ENCODE results near the gene MYZAP. TPM values are rescaled to one million over a fixed set of nuclear protein-coding genes. Genes with fewer than 3 reads are reported as not detected.

MYZAP gene
- total and polyA plus RNA-seq, 9 of the 15 experiments (the other 6 are each of a cell fraction or from before 2014, with no cell fraction given): 0.03 TPM; not detected in 8

DNA sequence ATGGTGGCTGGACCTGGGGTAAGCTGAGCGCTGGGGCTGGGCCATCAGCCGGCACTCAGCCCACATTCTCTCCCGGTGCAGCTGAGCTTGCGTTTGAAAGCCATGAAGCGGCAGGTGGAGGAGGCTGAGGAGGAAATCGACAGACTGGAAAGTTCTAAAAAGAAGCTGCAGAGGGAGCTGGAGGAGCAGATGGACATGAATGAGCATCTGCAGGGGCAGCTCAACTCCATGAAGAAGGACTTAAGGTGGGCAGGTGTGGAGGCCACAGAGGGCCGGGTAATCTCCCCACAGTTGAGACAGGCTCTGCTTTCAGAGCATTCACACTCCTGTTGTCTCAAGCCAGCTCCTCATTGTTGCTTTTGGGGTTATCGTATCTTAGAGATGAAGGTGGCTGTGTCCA, 45.7 kb upstream of the MYZAP start:
- Histone ChIP-seq H3K27me3 (ENCODE audit: control insufficient read depth in 2 of 2, insufficient read depth in 2 of 2, low read length in 2 of 2) (peaks cover 31 to 75% of the 10 kb centered on the region in 2 experiments), H3K9me1 (ENCODE audit: control insufficient read depth, insufficient read depth, low read length) (no peaks in the 10 kb centered on the region), H3K4me3 (no peak overlapping the region), H2AFZ (ENCODE audit: low read depth, low read length) (no peak overlapping the region), H3K27ac (ENCODE audit: extremely low read depth, low read depth, low read length) (no peak overlapping the region), H3K9me3 (replicated peaks; ENCODE audit: control insufficient read depth, insufficient read depth, low read depth, low read length) (no peaks in the 10 kb centered on the region), H3K4me2 (ENCODE audit: insufficient read depth, low read length) (no peak overlapping the region), H3K4me1 (replicated peaks in 1 of 2; ENCODE audit: control insufficient read depth in 2 of 2, insufficient read depth in 2 of 2, low read length in 2 of 2) (no peaks in the 10 kb centered on the region), H3K36me3 (ENCODE audit: control insufficient read depth, insufficient read depth, low read length) (no peaks in the 10 kb centered on the region), H4K20me1 (replicated peaks; ENCODE audit: control insufficient read depth, insufficient read depth, low read length) (peaks cover 7% of the 10 kb centered on the region; the same call in 1 of the 2 replicates), H3K9ac (ENCODE audit: insufficient read depth in 1 of 2, low read depth in 2 of 2, low read length in 2 of 2) (no peak overlapping the region), H3K79me2 (ENCODE audit: control insufficient read depth, insufficient read depth, low read length) (no peaks in the 10 kb centered on the region)
- in situ Hi-C loops (cut with MboI) (no loop called here), intact Hi-C loops (cut with micrococcal nuclease) (no loop called here)
- TF ChIP-seq ARHGAP35 (IDR thresholded peaks at IDR 0.05; ENCODE audit: partially characterized antibody) (no peak), ZBTB17 (CRISPR knock-in tag; IDR thresholded peaks at IDR 0.05) (no peak)
- TF ChIP-seq, protein P1, sequence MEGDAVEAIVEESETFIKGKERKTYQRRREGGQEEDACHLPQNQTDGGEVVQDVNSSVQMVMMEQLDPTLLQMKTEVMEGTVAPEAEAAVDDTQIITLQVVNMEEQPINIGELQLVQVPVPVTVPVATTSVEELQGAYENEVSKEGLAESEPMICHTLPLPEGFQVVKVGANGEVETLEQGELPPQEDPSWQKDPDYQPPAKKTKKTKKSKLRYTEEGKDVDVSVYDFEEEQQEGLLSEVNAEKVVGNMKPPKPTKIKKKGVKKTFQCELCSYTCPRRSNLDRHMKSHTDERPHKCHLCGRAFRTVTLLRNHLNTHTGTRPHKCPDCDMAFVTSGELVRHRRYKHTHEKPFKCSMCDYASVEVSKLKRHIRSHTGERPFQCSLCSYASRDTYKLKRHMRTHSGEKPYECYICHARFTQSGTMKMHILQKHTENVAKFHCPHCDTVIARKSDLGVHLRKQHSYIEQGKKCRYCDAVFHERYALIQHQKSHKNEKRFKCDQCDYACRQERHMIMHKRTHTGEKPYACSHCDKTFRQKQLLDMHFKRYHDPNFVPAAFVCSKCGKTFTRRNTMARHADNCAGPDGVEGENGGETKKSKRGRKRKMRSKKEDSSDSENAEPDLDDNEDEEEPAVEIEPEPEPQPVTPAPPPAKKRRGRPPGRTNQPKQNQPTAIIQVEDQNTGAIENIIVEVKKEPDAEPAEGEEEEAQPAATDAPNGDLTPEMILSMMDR (IDR thresholded peaks at IDR 0.05 in 2 of 3, conservative IDR thresholded peaks at IDR 0.05 in 1 of 3; ENCODE audit: insufficient read depth in 2 of 3, low read depth in 1 of 3, low read length in 3 of 3): peak in 2 of 3 experiments; percentile 15 to 21; a peak in 1 of 6 replicates
- ChIA-PET CTCF (ENCODE audit: low intra/inter-chr PET ratio) (interaction anchor here (0.6 kb wide), 1 partner anchor 230 kb away, joined by 3 read pairs; no protein-coding TSS in a partner anchor), POLR2A (interaction anchor here (0.6 to 1.4 kb wide), 3 partner anchors 17 to 120 kb away, joined by 3 to 4 read pairs (median 3); no protein-coding TSS in a partner anchor)
- WGBS (ENCODE audit: insufficient coverage, low coverage, missing lambda C conversion rate): 3% methylated on average over 8 of the region's 8 CpGs
- no peak for FAIRE-seq
- ATAC-seq: peak; percentile 28; the same call in 1 of the 3 replicates
- no peak for DNase-seq (ENCODE audit: extremely low read depth in 1 of 4, low spot score in 3 of 4)
- no TSS peak for BruUV-seq (replicated peaks)
